Epithelial cell of prostate (primary cell): Measurements from ENCODE around the gene SYT11.
"Not testable (repeated sequence)": the region's sequence is repeated elsewhere in the genome, so short reads cannot be mapped to it uniquely, and the experiment has no call there.

Source experiments
- DNase-seq: peaks from one replicate; pipeline ENCODE4 v3.0.0-alpha.2; 2011; ENCODE audit warnings: low read depth, low spot score
- H3K27ac ChIP-seq: fragments of 450-650 bp; 2 replicates; pipeline ENCODE4 v1.5.1; 2017; ENCODE audit warnings: mild to moderate bottlenecking

Gene SYT11, protein sequence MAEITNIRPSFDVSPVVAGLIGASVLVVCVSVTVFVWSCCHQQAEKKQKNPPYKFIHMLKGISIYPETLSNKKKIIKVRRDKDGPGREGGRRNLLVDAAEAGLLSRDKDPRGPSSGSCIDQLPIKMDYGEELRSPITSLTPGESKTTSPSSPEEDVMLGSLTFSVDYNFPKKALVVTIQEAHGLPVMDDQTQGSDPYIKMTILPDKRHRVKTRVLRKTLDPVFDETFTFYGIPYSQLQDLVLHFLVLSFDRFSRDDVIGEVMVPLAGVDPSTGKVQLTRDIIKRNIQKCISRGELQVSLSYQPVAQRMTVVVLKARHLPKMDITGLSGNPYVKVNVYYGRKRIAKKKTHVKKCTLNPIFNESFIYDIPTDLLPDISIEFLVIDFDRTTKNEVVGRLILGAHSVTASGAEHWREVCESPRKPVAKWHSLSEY

DNA sequence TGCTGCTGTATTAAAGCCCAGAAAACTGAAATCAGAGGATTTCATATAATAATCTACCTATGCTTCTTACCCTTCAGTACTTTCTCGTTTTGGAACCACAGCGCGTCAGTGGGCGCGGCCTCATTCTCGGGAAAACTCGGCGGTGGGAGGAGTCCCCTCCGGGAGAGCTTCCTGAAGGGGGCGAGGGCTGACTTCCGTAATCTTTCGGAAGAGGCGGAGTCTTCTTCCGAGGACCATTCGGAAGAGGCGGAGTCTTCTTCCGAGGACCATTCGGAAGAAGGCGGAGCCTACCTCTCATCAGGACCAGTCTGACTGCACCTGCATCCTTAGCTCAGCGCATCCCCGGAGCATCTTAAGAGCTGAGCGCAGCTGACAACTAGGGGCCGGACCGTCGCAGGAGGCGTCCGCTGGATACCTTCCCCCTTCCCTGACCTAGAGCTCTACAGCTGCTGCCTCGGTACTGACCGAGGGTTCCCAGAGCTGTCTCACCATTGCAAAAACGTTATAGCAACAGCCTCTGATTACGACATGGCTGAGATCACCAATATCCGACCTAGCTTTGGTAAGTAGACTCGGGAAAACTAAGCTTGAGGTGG, at the start of gene SYT11:
TSS of gene SYT11 (plus strand) at position 334 of the 596 bp plus-strand sequence. CDS start at position 529, 195 bp downstream.
- H3K27ac ChIP-seq = peak within 1 kb of the TSS; percentile 53
- peak; percentile 77 for DNase-seq

- no peak overlapping the region for H3K27ac ChIP-seq
- no peak for DNase-seq
Observed at GRCh38 chr1:155812878-155813277, 46.5 kb upstream of the SYT11 start.

- no peak for DNase-seq
- no peak overlapping the region for H3K27ac ChIP-seq
Observed at GRCh38 chr1:155813672-155814071, 45.7 kb upstream of the SYT11 start.

GRCh38 chr1:155816351-155816750, 43.0 kb upstream of the SYT11 start:
- no peak for DNase-seq
- H3K27ac ChIP-seq = no peak overlapping the region

GRCh38 chr1:155827450-155827849, 31.9 kb upstream of the SYT11 start:
- H3K27ac ChIP-seq = no peak overlapping the region
- DNase-seq = no peak

GRCh38 chr1:155831279-155831976, 27.9 kb upstream of the SYT11 start:
- no peak overlapping the region for H3K27ac ChIP-seq
- no peak for DNase-seq

DNA sequence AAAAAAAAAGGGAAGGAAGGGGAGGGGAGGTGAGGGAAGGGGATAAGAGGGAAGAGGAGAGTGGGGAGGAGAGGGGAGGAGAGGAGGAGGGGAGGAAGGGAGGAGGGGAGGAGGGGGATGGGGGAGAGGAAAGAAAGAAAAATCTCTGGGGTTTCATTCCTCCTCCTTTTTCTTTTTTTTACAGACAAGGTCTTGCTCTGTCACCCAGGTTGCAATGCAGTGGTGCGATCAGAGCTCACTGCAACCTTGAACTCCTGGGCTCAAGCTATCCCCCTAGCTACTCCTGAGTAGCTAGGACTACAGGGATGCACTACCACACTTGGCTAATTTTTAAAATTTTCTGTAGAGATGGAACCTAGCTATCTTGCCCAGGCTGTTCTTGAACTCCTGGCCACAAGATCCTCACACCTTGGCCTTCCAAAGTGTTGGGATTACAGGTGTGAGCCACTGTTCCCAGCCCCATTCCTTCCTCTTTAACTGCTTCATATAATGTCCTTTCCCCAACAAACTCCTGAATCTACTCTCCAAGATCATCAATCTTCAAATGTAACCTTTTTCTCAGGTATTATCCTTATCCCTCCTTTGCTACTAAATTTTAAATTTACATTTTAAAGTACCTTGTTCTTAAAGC, 25.6 kb upstream of the SYT11 start:
- no peak overlapping the region for H3K27ac ChIP-seq
- no peak for DNase-seq

GRCh38 chr1:155834296-155834926, 25.0 kb upstream of the SYT11 start:
- H3K27ac ChIP-seq = no peak overlapping the region
- DNase-seq = no peak

- H3K27ac ChIP-seq, DNase-seq: not testable (repeated sequence)
Observed at GRCh38 chr1:155834927-155835399, 24.4 kb upstream of the SYT11 start.

DNA sequence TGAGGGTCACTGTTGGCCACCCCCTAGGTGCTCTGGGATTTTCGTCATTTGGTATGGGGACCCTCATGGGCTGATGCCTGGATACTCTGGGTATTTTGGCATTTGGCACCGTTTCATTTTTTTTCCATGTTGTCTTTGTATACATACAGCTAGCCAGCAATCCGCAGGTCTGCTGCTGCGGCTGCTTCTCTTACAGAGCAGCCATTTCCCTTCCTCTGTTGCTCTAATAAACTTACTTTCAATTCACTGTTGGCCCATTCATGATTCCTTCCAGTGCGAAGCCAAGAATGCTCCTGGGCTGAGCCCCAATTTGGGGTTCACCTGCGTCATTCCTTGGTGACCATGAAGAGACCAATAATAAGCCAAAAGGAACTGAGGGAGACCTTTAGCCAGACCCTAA, 23.8 kb upstream of the SYT11 start:
- DNase-seq = no peak
- no peak overlapping the region for H3K27ac ChIP-seq

DNA sequence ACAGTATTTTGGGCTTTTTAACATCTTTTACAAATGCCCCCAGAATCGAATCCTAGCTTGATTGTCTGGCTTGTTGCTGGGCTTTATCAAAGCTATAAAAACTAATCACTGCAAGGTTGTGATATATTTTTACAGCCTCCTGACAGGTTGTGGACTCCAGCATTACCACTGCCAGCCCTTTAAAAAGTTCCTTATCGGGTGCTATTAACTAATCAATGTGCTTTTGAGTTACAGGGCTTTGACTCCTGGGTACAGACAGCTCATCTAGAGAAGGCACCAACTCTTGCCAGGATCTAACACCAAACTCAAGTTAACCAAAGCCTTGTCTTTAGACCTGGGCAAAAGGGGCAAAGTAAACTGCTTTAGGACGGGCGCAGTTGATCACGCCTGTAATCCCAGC, 19.0 kb upstream of the SYT11 start:
- no peak for DNase-seq
- no peak overlapping the region for H3K27ac ChIP-seq

- DNase-seq = no peak
- H3K27ac ChIP-seq = no peak overlapping the region
Observed at GRCh38 chr1:155844860-155845421, 14.4 kb upstream of the SYT11 start.

DNA sequence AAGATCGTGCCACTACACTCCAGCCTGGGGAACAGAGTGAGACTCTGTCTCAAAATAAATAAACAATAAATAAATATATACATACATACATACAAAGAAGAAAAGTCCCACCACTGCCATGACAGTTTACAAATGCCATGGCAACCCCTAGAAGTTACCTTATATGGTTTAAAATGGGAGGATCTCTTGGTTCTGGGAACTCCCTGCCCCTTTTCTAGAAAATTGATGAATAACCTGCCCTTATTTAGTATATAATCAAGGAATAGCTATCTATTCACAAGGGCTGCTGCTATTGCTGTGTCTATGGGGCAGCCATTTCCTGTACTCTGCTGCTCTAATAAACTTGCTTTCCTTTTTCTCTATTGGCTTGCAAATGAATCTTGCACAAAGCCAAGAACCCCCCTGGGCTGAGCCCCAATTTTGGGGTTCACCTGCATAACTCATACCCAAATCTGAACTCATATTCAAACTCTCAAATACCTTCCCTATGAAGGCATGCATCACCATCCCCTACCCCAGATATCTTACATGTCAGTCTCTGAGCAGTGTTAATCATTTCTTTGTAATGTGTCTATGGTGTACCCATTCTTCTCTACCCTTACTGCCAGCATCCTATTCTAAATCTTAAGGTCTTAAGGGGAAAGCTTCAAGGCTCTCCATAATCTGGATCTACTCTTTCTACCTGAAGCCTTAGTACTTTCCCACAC, 11.4 kb upstream of the SYT11 start:
- DNase-seq = no peak
- no peak overlapping the region for H3K27ac ChIP-seq

DNA sequence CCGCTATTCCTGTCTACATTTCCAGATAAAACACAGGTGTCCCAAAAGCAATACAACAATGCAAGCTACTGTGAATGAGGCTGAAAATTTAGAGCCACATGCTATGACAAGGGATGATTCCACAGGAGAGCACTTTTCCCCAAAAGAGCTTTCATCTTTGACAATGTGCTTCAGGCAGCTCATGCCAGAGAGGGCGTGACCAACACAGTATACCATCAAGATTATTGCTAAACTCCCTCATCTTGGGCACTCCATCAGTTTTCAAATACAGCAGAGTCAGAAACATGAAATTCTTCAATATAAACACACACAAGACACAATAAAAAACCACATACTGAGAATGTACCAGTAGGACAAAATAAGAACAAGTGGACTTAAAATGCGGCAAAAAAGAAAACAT, 9.0 kb upstream of the SYT11 start:
- no peak for DNase-seq

GRCh38 chr1:155856257-155856974, 3.0 kb upstream of the SYT11 start:
- H3K27ac ChIP-seq = peak overlapping the region; percentile 39
- no peak for DNase-seq

More for the DNA sequence above, 9.0 kb upstream of the SYT11 start:
- no peak overlapping the region for H3K27ac ChIP-seq

DNA sequence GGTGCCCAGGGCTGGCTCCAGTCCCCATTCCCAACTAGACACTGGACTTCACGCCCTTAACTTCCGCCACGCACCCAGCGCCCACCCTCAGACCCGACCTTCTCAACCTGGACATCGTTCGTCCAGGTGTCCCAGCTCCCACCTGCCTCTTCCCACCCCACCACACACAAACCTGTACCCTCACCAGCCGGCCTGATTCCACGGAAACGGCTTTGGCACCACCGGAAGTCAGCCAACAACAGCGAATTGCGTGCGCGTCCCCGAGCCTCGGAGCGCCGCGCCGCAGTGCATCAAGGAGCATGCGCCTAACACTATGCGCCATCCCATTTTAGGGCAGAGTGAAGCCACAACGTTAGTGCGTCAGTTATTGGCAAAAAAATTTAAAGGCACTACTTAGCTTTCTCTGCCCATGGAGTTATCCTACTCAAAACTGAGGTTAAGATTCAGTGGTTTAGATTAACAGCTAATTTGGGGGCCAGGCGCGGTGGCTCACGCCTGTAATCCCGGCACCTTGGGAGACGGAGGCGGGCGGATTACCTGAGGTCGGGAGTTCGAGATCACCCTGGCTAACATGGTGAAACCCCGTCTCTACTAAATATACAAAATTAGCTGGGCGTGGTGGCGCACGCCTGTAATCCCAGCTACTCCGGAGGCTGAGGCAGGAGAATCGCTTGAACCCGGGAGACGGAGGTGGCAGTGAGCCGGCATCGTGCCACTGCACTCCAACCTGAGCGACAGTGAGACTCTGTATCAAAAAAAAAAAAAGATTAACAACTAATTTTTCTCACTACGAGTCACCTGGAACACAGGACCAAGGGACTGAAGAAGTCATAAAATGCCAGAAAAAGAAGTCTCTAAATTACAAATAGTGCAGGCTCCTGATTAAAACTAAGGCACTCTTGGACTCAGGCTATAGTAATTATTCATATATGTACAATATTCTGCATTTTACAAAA, 2.1 kb upstream of the SYT11 start, which contains the start of gene GON4L:
TSS of gene GON4L (minus strand) at position 240 of the 956 bp plus-strand sequence. CDS start 3,434 bp downstream, outside the sequence.
- H3K27ac ChIP-seq = peak within 1 kb of the TSS; percentile 39
- peak; percentile 70 for DNase-seq

- no peak for DNase-seq
Observed at GRCh38 chr1:155858800-155859233, 550 bp upstream of the SYT11 start.

More at GRCh38 chr1:155858800-155859233, 550 bp upstream of the SYT11 start:
- peak overlapping the region; percentile 53 for H3K27ac ChIP-seq
